Measurements from ENCODE around the gene SDR42E1.

The SDR42E1 gene

GRCh38 chr16:82004601-82005000 lies 6.7 kb downstream of the SDR42E1 start:
- DNase-seq (ENCODE audit: low spot score), result no peak
- POLR2A ChIA-PET (ENCODE audit: low non-redundant PET), result no interaction called here
- TF ChIP-seq CTCF (conservative IDR thresholded peaks at IDR 0.05; ENCODE audit: low read depth), result no peak
- CTCF ChIA-PET, result no interaction called here
- H3K27ac ChIP-seq, result no peak overlapping the region

- POLR2A ChIA-PET (ENCODE audit: low non-redundant PET), result no interaction called here
Observed at GRCh38 chr16:82002831-82003230, 8.4 kb downstream of the SDR42E1 start.

GRCh38 chr16:81997738-81998137 lies 13.5 kb downstream of the SDR42E1 start:
- peak; percentile 64 for DNase-seq (ENCODE audit: low spot score)
- H3K27ac ChIP-seq, result no peak overlapping the region
- TF ChIP-seq CTCF (conservative IDR thresholded peaks at IDR 0.05; ENCODE audit: low read depth), result no peak
- CTCF ChIA-PET, result interaction anchor here (0.6 to 1.6 kb wide), 9 partner anchors 10 to 720 kb away, joined by 3 to 8 read pairs (median 4); no protein-coding TSS in a partner anchor
- POLR2A ChIA-PET (ENCODE audit: low non-redundant PET), result no interaction called here

More at GRCh38 chr16:82002831-82003230, 8.4 kb downstream of the SDR42E1 start:
- no peak overlapping the region for H3K27ac ChIP-seq
- no peak for DNase-seq (ENCODE audit: low spot score)
- CTCF ChIA-PET, result interaction anchor here (0.8 kb wide), 1 partner anchor 253 kb away, joined by 3 read pairs; no protein-coding TSS in a partner anchor
- TF ChIP-seq CTCF (conservative IDR thresholded peaks at IDR 0.05; ENCODE audit: low read depth), result no peak

GRCh38 chr16:81996664-81997509 lies 14.4 kb downstream of the SDR42E1 start:
- ChIA-PET POLR2A (ENCODE audit: low non-redundant PET) (no interaction called here), CTCF (interaction anchor here (0.6 to 1.6 kb wide), 10 partner anchors 14 to 719 kb away, joined by 3 to 8 read pairs (median 4); partner anchors contain the start of gene SDR42E1)
- peak; percentile 44 for TF ChIP-seq CTCF (conservative IDR thresholded peaks at IDR 0.05; ENCODE audit: low read depth)
- DNase-seq (ENCODE audit: low spot score), result peak; percentile 69
- peak overlapping the region; percentile 64 for H3K27ac ChIP-seq

GRCh38 chr16:81995651-81996050 lies 15.6 kb downstream of the SDR42E1 start:
- H3K27ac ChIP-seq, result no peak overlapping the region
- ChIA-PET CTCF (interaction anchor here (0.6 to 1.4 kb wide), 2 partner anchors 16 to 106 kb away, joined by 3 read pairs; partner anchors contain the start of gene SDR42E1), POLR2A (ENCODE audit: low non-redundant PET) (interaction anchor here (0.6 kb wide), 1 partner anchor 1097 kb away, joined by 3 read pairs; no protein-coding TSS in a partner anchor)
- TF ChIP-seq CTCF (conservative IDR thresholded peaks at IDR 0.05; ENCODE audit: low read depth), result no peak
- no peak for DNase-seq (ENCODE audit: low spot score)

- no peak for TF ChIP-seq CTCF (conservative IDR thresholded peaks at IDR 0.05; ENCODE audit: low read depth)
- ChIA-PET POLR2A (ENCODE audit: low non-redundant PET) (no interaction called here), CTCF (interaction anchor here (0.9 kb wide), 1 partner anchor 53 kb away, joined by 3 read pairs; no protein-coding TSS in a partner anchor)
- no peak for DNase-seq (ENCODE audit: low spot score)
- H3K27ac ChIP-seq, result no peak overlapping the region
Observed at GRCh38 chr16:81994485-81994884, 16.8 kb downstream of the SDR42E1 start.
